Measurements from ENCODE around the gene TCP11.

TCP11 gene

DNA sequence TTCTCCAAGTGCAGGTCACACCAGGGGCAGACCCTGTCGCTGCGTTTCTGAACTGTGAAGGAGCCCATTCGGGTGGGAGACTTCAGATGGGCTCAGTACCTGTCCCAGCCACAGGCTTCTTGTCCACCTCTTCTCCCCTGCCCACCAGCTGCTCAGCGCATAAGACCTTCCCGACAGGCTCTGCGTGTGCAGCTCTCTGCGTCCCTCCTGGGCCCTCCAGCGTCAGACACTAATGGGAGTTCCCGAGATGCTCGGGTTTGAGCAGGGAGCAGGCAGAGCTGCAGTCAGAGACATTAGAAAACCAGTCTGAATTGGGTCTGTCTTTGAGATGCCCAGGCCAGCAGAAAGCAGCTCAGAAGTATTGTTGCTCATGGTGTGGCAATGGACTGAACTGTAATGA is 50.4 kb downstream of the TCP11 start:
- peak; percentile 10 for DNase-seq

DNA sequence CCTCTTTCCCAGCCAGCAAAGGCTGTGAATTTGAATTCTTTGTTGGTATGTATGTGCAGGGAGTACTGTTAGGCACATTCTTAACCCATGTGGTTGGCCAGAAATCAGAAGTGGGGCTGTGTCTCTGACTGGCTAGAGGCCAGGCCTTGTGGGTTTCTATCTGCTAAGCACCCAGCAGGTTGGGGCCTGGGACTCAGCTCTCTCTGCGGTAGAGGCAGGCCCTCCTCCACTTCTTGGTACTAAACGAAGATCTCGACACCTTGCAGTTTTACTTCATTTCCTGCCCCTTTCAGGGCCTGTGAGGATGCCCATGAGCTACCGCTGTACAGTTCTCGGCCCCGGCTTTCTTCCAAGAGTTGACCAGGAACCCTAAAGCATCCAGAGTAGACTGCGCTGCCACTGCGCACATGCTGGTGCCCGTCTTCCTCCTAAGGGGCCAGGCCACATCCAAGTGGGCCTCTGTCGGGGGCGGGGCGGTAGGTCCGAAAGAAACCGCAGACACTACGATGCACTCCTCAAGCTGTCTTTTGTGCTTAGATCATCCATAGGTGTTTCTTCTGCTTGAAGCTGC is 51.1 kb downstream of the TCP11 start:
- DNase-seq, result peak; percentile 14

DNA sequence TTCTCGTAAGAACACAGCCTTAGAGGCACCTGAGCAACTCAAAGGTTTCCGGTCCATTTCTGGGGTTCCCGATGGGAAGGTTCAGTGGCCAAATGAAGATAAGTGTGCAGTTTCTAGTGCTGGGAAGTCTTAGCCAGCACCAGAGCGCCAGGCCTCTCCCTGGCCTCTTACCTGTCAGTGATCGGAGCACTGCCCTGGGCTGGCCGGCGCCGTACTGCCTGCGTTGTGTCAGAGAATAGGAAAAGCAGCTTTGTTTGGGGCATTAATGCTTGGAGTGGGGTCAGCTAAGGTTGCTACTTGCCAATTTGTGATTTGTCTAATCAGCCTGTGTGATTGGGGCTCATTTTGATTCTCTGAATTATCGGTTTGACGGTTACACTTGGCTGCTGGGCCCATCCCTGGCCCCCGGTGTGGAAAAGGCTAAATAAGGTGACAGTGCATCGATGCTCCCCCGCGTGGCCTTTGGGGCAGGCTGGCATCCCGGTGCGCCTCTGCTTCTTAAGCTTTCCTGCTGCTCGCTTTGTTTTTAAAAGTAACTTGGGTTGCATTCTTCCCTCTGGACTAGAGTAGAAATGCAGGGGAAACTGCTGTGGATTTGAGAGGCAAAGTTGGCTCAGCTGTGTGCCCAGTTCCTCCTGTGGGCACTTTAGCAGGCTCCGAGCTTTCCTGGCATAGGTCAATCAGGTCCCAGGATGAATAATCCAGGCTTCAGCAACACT is 51.8 kb downstream of the TCP11 start:
- DNase-seq, result no peak

DNA sequence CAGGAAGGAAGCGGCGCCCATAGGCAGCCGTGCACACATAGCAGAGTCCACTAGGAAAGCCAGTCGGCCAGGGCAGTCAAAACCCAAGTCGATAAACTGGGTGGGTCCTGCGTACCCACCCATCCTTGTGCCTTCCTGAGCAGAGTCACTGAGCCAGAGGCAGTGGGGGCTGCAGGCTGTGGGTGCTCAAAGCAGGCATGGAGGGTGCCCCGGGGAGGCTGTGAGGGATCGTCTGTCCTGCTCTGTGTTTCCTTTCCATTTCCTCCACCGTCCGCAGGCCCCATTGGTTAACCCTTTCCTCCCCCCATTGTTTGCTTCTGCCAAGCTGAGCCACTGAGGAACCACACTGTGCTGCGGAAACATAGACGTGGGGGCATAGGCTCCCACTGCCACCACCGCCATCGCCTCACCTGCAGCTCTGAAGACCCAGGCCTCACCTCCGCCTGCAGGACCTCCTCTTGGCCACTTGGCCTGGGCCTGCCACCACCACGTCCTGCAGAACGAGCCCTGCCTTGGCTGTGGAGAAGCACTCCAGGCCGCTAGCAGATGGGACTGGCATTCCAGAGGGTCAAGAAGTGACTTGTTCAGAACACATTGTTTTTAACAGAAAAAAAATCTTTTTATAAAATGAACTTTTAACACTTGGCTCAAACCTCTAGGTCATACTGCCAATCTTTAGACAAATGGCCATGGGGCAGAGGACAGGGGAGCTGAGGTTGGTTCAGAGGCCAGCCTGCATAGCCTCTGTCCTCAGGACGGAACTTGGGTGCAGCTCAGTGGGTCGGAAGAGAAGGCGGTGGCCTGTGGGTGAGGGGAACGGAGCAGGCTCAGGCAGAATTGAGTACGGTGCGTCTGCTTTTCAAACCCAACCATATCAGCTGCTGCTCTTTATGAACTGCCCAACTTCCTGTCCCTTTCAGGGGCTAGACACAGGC is 52.6 kb downstream of the TCP11 start:
- peak; percentile 12 for DNase-seq

DNA sequence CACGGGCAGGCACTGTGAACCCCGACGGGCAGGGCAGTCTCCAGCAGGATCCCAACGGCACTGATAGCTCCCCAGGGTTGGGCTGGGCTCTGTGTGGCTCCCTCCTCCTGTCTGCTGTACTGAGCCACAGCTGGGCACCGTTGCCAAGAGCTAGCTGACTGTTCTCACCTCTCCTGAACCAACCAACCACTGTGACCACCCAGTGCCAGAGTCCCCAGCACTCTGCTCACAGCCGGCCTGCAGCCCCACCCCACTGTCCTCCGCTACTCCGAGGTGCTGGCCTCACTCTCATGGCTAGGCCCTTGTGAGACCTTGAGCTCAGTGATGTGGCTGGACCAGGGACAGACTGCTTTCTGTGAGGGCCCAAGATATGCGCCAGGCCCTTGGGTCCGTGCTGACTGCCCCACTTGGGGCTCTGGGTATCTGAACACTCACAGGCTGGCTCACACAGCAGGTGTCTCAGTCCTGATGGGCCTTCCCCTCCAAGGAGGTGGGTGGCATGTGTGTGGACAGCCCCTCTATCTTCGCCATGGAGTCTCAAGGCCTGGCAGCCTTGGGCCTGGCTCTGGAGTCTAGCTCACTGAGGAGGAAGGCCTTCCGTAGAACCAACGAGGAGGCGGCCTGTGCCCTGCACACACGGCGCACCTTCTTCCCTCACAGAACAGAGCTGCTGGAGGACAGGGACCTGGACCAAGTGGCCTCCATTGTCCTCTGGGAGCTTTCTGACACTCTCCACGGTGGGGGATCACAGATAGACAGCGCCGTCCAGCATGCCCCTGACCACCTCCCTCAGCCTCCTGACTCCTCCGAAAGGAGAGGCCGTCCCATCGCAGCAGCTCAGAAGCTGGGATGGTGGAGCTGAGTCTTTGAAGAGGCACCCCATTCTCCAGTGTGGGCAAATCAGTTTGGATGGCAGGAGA is 53.5 kb downstream of the TCP11 start:
- DNase-seq, result no peak

DNA sequence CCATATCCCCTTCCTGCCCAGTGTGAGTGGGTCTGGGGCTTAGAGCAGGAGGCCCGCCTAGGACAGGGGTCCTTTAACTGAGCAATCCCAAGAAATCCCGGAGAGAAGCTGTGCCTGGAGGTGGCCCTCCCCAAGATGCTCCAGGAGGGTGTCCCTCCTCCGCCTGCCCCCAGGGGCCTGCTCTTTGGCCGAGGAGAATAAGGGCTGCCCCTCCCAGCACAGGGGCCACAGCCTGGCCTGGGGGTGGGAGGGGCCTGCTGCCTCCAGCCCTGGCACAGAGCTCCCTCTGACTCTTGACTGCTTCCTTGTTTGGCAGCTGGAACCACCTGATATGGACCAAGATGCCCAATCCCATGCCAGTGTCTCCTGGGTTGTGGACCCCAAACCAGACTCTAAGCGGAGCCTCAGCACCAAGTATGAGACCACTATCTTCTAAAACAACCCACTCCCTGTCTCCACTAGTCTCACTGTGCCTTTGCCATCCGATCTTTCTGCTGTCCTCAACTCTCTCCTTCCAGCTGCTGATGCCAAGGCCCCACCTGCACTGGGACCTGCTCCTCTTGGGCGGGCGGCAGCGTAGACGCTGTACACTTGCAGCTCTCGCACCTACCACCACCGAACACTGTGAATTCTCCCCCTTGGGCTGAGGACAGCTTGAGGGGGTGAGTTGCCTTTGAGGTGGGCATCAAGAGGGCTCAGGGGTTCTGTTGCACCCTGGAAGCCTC is 54.3 kb downstream of the TCP11 start:
- no peak for DNase-seq

DNA sequence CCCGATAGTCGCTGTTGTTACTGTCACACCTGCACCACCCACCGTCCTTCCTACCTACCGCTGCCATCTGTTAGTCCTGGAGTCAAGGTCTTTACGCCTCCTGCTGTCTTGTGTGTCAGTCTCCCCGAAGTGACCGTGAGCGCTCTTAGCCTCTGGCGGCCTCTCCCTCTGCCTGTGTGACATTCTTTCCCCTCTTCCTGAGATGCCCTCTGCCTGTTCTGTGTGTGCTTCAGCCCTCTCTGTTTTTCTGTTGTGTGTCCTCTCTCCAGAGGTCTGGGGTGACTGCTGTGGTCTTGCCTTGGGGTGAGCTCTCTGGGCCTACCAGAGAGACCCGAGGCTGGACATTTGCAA is 54.9 kb downstream of the TCP11 start:
- no peak for DNase-seq

DNA sequence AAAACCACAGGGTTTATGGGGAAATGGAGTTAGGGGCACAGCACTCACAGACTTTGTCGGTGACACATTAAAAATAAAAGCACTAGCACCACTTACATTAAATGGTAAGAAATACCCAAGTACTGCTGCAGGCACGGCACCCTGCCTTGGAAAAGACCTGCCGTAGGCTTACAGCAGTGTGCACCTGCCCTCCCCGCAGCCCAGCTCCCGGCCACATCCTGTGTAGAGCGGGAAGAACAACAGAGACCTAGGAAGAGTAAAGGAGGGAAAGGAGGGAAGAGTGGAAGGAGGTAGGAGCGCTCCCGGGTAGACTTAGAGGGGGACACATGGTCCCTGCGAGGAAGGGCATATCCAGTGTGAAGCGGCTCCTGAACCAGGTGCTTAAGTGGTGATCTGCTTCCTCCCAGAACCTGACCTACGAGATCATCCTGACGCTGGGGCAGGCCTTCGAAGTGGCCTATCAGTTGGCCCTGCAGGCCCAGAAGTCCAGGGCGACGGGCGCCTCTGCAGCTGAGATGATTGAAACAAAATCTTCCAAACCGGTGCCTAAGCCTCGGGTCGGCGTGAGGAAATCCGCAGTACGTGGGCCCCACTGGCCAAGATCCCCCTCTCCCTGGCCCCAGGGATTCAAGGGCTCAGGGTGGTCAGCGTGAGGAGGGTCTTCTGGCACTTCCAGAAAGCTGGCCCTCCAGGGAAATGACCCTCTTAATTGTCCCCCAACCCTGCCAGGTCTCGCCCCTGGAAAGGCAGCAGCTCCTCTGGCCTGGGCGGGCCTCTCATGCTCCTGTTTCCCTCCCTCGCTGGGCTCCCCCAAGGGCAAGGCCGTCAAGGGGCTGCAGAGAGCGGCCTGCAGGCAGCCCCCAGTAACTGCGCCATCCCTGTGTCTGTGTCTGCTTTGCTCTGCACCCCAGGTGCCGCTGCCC is 55.5 kb downstream of the TCP11 start:
- DNase-seq, result no peak

DNA sequence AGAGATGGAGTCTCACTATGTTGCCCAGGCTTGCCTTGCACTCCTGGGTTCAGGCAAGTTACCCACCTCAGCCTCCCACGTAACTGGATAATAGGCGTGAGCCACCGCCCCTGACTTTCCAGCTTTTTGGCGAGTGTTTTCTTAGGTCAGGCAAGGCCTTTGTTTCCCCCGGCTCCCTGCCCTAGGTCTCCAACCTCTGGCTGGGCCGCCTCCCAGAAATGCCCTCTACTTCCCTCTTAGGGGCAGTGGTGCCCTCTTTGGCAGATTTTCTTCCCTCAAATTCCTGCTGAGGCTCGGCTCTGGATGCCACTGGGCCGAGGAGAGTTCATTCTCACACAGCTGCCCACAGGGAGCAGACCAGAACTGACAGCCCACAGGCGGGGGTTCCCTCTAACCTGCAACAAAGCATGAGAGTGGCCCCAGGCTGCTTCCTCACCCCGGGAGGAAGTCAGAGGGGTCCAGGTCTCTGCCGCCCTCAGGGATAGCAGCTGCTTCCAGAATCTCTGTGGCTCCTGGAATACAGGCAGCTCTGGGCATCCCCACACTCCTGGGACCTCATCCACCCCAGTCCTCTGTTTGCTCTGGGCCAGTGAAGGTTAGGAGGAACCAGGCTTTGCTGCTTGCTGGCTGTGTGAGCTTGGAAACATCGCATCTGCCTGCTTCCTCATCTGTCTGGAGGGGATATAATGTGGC is 56.5 kb downstream of the TCP11 start:
- no peak for DNase-seq

DNA sequence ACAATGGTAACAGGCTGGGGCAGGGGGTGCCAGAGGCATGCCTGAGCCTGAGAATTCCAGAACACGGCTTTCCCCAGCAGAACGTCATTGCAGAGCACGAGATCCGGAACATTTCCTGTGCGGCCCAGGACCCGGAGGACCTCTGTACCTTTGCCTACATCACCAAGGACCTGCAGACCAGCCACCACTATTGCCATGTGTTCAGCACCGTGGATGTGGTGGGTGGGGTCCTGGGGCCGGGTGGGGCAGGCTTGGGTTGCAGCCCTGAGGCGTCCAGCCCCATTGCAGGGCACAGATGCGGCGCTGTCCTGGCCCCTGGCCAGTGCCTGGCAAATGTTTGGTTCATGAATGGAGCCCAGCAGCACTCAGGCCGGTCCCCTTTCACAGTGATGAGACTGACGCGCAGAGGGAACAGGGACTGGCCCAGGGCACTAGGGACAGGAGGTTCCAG is 57.1 kb downstream of the TCP11 start:
- no peak for DNase-seq

DNA sequence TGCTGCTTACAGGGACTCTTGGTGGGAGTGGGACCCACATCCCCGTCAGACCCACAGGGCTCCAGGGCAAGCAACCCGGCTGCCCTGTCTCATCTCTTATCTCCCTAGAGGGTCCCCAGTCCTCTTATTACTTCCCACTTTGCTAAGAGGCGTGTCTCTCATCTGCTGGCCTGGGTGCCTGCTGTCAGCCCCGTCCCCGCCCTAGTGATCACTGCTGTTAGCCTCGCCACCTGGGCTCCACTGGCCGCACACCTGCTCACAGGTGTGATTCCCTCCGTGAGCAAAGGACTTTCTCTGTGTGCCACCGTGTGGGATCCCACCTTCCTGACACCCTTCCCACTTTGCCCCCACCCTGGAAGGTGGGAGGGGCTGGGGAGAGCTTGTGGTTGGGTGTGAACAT is 57.6 kb downstream of the TCP11 start:
- DNase-seq, result no peak

DNA sequence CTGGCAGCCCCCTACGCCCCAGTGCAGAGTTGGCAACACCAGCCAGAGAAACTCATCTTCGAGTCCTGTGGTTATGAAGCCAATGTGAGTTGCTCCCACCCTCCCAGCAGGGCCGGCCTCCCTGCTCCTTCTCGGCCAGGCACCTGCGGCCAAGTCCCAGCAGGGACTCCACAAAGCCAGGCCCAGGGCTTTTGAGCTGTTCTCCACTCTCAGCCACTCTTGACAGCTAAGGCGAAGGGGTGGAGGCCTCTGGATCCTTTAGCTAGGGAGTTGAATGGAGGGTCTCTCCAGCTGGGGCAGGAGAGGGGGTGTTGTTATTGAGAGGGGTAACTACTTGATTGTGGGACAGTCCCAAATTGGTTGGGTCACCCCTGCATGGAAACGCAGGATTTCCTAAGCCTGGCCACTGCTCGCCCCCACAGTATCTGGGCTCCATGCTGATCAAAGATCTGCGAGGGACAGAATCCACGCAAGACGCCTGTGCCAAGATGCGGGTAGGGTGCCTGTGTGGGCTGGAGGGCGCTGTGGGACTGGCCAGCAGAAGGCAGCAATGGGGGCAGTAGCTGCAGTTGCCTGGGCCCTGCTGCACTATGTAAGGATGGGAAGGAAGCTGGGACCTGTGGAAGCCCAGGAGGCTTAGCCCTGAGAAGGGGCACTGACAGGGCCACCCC is 58.3 kb downstream of the TCP11 start:
- DNase-seq, result no peak

DNA sequence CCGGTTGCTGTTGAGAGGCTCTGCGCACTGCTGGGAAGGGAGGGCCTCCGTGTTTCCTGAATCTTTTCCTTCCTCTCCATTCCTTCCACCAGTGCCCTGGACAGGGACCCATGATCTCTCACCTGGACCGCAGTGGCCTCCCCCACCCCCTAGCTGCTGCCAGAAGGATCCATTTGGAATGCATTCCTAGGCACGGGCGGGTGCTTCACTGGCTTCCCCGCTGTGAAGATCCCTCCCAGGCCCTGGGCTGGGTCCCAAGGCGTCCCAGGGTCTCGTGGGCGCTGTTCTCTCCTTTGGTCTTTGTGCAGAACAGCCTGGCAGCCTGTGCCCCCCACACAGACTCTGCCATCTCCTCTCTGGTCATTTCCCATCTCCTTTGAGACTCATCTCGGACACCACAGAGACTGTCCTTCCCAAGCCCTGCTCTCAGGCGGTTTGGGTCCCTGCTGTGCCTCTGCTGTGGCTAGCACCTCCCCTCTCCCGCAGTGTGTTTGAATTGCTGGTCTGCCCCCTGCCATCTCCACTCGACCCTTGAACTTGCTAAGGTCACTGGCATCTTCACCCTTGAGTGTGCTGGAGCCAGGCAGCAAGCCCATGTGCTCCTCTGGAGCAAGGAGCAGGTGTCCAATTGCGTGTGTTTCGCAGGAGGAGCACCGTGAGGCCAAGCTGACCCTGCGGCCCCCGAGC is 59.0 kb downstream of the TCP11 start:
- DNase-seq, result no peak

DNA sequence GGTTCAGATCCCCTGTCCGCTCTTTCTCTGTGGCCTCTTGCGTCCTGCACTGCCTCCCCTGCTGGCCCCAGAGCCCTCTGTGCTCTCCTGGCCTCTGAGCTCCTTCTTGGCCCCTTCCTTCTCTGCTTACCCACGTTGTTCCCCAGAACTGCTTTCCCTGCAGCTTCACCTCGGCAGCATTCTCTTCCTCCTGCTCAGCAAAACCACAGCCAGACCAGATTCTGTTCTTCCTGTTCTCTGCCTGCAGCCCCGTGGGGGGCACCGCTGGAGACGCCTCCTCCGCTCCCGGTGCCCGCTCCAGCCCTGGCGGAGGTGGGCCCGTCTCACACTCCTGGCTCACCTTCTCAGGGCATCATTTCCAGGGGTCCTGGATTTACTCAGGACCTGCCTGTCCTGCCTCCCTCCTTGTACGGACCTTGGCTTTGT is 59.7 kb downstream of the TCP11 start:
- no peak for DNase-seq

DNA sequence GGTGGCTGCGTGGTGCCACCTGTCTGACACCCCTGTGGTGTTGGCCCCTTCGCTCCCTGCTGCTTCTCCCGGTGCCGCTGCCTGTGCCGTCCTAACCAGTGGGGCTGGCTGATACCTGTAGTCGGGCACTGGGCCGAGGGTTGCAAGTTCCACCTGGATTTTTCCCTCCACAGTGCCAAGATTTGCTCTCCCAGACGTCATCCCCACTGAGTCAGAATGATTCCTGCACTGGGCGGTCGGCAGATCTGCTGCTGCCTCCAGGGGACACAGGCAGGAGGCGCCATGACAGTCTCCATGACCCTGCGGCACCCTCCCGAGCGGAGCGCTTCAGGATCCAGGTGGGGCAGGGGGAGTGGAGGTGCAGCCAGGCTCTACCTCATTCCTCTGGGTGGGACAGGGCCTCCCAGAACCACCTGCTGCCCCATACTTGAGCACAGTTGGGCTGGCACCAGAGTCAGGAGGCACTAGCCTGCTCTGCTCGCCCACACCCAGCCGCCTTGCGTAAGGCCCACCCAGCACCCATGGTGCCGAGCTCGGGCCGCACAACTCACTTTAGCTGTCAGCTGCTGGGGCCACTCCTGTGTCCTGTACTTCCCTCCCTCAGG is 60.2 kb downstream of the TCP11 start:
- DNase-seq, result no peak

DNA sequence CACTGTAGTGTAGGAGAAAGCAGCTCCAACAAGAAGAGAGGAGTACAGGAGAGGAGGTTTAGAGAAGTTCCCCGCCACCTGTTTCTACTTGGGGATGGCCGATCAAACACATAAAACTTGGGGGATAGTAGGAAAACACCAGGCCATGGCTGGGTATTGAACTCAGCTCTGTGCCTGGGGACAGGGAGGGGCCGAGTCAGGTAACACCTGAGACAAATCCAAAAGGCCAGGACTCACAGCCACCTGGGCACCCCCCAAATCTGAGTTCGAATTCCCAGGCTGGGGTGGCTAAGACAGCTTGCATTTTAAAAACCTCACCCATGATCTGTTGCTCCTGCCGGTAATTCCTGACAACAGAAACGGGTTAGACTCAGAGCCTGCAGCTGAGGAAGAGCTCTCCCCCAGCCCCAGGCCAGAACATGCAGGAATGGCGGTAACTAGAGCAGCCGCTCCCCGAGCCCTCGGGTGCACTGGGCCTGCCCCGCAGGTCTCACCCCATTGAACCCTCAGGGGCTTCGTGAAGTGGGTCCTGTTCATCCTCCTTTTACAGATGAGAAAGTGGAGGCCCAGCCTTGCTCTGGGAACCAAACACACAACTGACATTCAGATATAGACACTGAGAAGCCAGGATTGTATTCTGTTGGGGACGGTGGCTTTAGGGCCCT is 61.0 kb downstream of the TCP11 start:
- no peak for DNase-seq

DNA sequence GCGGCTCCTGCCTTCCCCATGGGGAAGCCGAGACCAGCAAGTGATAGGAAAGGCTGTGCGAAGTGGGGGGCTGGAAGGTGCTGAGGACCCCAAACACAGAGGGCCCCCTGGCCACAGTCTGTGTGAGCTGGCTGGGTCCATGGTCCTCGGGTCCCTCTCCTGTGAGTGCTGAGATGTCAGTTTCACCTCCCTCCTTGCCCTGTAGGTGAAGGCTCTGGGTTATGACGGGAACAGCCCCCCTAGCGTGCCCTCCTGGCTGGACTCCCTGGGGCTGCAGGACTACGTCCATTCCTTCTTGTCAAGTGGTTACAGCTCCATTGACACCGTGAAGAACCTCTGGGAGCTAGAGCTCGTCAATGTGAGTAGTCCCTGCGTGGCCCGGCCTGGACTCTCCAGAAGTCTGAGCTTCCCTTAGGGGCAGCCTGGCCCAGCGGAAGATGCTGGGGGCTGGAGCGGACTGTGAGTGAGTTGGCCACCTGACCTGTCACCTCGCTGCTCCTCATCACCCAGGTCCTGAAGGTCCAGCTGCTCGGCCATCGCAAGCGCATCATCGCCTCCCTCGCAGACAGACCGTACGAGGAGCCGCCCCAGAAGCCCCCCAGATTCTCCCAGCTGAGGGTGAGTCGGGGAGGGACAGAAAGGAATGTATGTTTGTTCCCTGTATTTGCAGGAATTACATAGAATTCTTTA is 61.7 kb downstream of the TCP11 start:
- no peak for DNase-seq
